HPDE6-E6E7 (cell line): ENCODE data around the gene PTPN6.

Experiments used
- DNase-seq: peaks from one replicate; pipeline ENCODE4 v3.0.0; 2011; ENCODE audit warnings: missing footprints; ENCODE audit errors: extremely low spot score

PTPN6 gene

DNA sequence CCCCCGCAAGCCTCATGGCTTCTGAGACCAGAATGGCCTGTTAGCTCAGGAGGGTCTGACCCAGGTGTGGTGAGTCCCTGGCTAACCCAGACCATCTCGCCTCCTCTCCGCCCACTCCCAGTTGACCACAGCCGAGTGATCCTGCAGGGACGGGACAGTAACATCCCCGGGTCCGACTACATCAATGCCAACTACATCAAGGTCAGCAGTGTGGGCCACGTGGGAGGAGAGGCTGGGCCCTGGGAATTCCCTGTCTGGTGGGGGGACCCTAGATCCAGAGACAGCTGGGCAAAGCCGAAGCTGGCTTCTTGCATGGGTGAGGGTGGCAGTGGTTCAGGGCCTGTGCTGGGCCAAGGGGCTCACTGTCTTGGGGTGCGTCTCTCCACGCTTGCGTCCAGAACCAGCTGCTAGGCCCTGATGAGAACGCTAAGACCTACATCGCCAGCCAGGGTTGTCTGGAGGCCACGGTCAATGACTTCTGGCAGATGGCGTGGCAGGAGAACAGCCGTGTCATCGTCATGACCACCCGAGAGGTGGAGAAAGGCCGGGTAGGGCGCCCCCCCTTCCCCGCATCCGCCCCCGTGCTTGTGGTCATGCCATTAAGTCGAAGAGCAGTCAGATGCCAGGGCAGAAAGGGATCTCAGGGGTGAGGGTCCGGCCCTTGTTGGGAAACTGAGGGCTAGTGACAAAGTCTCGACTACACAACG lies 5.0 kb downstream of the PTPN6 start:
- DNase-seq: no peak

DNA sequence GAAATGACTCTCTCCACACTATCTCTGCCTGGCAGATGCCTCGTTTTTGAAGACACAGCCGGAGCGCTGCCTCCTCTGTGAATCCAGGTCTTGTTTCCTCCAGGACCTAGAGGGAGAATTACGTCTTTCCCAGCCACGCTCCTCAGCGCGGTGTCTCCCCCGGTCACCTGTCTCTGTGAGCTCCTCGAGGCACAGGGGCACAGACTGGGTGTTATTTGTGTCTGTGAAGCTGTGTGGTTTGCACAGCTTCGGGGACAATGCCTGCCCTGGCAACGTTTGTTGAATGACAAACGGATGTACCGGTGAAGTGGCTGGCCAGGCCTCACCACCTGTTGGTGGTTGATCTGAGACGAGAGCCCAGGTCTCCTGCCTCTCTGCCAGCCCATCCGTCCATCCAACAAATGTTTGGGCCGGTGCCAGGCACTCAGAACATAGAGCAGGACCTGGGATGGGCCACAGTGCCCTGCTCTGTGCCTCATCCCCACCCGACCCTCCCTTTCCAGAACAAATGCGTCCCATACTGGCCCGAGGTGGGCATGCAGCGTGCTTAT lies 6.1 kb downstream of the PTPN6 start:
- DNase-seq: no peak

DNA sequence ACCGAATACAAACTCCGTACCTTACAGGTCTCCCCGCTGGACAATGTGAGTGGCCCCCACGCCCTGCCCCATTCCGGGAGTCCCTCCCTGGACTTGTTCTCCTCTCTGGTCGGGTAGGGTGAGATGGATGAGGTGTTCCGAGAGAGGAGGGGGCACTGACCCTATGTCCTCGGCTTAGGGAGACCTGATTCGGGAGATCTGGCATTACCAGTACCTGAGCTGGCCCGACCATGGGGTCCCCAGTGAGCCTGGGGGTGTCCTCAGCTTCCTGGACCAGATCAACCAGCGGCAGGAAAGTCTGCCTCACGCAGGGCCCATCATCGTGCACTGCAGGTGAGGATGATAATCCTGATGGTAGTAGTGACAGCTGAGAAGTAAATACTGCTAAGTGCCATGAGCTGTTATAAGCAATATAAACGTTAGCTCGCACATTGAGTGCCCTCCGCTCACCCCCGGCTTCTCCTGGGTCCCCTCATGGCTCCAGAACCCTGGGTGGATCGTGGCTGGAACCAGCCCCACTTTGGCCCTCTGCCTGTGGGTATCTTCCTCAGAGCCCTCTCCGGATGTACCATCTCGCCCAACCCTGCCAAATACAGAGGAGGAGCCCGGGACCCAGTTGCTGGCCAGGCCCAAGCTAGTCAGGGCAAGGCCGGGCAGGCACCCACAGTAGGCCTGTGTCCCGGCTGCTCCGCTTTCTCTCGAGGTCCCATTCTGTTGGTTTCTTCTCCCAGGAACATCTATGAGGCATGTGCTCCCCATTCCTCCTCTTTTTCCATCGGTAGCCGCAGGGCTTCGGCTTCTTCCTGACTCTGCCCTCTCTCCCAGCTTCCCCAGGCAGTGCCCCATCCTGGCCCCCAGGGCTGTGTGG lies 6.8 kb downstream of the PTPN6 start:
- no peak for DNase-seq

DNA sequence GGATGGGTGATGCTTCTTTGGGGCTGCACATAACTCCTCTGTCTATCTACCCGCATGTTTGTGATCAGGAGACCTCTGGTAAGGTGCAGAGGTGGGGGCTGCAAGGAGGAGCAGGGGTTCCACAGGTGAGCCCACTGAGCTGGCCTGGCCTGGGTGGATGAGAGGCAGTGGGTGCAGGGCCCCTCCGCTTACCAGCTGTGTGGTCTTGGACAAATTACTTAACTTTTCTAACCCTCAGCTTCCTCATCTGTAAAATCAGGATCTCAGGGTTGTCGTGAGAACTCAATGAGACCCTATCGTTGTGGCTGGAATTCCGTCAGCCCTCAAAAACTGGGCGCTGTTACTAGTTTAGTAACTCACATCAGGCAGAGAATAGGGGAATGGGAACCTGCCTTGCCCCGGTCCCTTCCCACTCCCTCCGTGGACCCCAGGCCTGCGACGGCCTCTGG lies 7.5 kb downstream of the PTPN6 start:
- DNase-seq: no peak

DNA sequence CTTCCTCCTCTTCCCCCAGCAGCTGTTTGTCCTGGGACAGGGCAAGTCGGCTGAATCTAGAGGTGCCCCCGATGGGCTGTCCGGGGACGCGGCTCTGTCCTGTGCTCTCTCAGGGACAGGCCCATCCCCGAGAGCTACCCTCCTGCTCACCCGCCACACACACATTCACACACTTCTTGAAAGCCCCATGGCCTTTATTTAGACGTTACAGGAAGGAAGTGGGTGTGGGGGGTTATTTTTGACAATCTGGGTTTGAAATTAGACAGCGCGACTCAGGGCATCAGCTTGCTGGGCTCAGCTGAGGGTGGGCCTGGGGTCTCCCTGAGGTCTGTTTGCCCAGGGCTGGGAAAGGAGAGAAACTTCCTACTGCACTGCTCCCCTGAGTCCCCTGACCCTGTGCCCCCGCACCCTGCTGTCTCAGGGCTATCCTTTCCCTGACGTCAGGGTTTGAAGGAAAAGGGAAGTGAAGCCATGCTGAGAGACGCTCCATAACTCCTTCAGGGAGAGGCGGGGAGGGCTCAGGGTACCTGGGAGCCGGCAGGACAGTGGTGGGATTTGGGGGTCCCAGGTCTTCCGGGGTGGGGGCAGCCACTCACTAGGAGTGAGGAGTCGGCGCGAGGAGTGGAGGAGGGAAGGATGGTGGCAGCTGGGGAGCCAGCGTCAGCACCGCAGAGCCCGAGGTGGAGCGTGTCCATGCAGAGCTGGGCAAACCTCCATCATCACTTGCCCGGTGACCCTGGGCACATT lies 8.1 kb downstream of the PTPN6 start:
- no peak for DNase-seq

DNA sequence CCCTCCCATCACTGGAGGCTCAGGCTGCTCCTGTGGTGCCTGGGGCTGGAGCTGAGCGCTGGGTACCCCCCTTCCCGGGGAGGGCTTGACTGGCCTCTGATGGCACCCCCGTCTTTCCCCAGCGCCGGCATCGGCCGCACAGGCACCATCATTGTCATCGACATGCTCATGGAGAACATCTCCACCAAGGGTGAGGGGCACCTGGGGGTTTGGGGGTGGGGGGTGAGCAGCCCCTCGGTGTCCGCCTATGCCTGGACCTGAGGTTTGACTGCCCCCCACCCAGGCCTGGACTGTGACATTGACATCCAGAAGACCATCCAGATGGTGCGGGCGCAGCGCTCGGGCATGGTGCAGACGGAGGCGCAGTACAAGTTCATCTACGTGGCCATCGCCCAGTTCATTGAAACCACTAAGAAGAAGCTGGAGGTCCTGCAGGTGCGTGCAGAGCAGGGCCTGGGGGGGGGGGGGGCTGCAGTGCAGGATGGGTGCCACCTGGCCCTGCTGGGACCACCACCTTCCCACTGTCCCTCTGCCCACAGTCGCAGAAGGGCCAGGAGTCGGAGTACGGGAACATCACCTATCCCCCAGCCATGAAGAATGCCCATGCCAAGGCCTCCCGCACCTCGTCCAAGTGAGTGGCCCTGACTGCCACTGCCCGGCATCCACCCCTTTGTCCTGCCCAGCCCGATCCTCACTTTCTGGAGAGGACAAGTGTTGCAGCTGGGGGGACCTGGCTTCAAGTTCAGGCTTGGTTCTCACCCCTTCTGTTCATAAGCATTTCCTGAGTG lies 8.8 kb downstream of the PTPN6 start:
- DNase-seq: no peak

DNA sequence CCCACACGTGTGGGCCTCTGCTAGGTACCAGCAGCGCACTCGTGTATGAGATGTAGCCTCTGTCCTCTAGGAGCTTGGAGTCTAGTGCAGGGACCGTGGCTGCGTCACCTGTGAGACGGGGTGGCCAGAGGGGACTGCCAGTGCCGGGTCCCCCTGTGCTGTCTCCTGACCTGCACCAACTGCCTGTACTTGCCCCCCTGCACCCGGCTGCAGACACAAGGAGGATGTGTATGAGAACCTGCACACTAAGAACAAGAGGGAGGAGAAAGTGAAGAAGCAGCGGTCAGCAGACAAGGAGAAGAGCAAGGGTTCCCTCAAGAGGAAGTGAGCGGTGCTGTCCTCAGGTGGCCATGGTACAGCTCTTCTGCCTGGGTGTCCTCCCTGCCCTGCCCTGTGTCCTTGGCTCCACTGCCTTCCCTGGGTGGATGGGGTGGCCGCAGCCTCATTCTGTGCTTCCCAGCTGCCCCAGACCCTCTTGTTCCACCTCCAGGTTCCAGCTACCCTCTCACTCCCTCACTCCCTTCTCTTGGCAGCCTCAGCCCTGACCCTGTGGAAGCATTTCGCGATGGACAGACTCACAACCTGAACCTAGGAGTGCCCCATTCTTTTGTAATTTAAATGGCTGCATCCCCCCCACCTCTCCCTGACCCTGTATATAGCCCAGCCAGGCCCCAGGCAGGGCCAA lies 9.6 kb downstream of the PTPN6 start:
- DNase-seq: no peak

DNA sequence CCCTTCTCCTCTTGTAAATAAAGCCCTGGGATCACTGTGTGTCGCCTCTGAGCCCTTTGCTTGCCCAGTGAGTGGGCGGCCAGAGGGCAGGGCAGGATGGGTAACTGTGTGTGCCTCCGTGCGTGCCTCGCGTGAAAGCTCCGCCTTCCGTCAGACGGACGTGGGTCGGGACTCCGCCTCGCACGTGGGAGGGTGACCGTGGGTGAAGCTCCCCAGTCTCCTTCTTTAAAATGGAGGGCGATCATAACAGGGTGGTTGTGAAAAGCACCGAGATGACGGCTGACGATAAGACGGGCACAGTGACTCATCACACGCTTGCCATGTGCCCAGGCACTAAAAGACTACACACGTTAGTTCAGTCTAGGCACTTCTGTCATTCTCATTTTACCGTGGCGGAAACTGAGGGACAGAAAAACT lies 10.1 kb downstream of the PTPN6 start:
- DNase-seq: peak; percentile 60

DNA sequence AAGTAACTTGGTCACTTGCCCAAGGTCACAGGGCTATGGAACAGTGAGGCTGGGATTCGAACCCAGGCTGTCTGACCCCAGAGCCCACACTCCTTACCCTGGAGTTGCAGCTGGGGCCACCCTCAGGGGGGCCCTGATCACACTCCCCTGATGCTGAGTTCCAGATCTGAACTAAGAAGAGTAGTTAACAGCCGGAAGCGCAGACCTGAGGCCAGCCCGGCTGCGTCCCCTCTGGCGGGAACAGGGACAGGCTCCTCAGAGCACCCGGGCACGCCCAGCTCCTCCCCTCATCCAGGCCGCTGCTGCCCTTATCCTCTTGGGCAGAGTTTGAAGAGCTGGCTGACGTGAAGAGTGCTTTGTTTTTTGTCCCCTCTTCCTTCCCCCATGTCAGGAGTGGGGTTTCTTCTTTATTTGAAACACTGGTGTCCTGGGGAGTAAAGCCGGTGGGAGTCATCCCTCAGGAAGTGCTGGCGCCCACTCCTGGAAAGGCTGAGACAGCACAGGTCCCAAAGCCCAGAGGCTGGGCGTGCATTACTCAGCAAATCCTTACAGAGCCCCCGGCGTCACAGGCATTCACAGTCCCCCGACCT lies 10.6 kb downstream of the PTPN6 start:
- peak; percentile 49 for DNase-seq

DNA sequence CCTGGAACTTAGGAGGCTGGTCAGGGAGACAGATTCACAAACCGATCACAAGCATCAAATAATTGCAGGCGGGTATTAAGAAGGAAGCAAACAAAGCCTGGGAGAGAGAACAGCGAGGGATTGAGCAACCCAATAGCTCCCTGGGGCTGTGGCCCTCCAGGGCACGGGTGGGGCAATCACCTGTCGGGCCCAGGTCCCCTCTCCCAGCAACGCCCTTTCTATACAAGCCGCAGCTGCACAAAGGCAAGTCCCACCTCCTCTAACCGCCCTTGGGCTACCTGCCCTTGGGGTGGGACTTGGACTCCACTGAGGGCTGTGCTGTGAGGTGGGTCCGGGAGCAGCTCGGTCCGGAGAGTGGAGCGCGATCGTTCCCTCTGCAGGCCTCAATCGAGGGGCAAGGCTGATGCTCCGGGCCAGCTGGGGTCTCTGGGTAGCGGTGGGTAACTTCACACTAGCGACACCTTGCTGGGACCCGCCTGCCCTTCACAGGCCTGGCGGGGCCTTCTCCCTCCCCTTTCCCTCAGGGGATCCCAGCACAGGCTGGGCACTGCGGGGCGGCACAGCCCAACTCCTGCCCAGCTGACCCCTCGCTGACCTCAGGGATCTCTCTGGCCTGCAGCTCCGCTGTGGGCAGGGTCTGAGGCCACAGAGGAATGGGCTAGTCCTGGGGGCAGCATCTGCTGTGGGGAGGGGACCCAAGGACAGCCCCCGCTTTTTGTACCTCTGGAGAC lies 11.3 kb downstream of the PTPN6 start:
- DNase-seq: no peak

DNA sequence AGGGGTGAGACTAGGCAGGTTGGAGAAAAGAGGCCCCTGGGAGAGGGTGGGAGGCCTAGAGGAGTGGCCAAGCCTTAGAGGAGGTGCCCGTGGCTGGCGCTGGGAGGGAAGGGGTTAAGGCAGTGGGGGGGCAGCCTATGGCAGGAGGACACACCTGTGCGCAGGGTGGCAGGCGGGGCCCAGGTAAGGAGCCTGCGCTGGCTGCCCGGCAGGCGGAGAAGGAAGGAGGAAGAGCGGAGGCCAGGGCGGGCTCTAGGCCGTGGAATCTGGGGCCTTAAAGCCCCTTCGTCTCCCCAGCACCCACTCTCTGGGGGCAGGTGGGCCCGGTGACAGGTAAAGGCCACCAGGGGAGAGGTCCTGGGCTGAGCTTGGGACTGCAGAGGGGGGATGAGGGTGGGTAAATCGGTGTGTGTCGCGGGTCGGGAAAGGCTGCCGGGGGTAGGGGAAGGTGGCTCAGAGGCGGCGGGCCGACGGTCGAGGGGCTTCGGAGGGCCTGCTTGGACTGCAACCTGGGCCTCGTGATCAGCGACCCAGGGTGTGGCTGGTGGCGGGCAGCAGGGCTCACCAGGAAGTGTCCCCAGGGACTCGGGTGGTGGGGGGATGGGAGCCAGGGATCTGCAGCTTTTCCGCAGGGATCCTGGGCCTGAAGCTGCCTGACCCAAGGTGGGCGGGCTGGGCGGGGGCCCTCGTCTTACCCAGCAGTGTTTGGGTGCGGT lies 12.0 kb downstream of the PTPN6 start:
- peak; percentile 92 for DNase-seq

DNA sequence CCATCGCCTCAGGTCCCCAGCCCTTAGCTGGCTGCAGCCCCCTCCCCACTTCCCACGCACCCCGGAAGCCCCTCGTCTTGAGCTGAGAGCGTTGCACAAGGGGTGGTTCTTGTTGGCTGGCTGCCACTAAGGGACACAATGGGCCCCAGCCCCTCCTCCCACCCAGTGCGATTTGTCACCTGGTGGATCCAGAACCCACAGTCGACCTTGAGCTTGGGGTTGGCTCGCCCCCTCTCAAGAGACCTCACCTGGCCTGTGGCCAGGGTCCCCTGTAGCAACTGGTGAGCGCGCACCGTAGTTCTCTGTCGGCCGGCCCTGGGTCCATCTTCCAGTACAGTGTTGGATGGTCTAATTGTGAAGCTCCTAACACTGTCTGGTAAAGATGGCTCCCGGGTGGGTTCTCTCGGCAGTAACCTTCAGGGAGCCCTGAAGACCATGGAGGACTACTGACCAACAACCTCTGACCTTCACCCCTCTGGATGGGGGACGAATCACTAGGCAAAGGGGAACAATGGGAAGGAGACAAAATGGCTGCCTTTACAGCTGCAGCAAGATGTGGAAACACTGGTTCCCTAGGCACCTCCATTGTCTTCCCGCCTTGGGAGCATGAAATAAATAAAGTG lies 12.7 kb downstream of the PTPN6 start:
- DNase-seq: no peak

DNA sequence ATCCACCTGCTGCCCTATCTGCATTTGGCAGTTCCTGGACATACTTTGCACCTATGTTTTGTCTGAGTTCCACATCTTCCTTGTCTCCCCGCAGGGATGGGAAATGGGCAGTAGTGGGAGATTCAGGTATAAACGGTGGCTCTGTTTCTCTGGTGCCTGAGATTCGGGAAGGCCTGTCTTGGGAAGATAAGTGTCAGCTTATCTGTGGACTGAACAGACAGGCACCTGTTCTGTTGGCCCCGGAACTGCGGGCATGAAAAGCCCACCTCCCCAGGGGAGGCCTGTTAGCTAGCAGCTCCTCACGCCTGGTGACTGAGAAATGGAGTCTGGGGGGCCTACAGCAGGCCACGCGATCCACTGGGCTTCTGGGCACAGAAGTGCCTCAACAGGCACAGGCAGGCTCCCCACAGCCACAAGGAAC lies 13.5 kb downstream of the PTPN6 start:
- no peak for DNase-seq

DNA sequence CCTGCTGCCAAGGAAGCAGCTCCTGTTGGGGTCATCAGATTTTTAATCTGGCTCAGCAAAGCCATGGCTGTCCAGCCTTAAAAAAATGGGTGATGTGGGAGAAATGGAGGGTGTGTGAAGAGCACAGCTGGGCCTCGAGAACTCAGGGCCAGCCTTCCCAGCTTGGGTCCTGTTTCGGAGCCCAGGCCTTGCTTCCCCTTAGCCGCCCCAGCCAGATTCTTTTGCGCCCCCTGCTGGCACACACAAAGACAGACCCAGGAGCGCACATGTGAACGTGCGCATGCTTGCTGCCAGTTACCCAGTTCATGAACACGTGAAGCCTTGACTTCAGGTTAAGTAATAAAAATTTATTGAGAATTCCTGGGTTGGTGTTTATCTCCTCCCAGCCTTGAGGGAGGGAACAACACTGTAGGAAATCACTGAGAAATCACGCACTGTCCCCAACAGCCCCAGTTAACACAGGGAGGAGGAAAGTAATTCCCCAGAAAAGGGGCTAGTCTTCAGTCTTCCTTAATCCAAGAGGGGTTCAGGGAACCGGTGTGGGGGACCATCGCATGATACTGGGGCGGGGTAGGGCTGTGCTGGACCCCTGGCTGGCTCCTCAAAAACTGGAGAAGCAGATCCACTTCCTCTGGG lies 14.0 kb downstream of the PTPN6 start:
- DNase-seq: peak; percentile 72

DNA sequence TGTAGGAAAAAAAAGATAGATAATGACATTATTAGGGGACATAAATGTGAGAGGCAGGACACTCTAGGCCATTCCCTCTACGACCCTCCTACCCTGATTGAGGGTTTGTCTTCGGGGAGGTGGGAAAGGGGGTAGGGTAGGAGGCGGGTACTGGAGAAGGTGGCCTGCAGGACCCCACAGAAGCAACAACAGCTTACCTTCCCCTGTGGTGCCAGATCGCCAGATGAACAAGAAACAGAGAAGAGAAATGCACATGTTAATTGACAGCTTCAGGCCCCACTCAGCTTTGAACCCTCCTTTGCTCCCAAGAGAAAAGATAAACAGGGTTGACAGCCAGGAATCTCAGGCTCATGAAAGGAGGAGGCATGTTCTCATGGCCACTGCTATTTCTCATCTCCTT lies 14.6 kb downstream of the PTPN6 start:
- no peak for DNase-seq

DNA sequence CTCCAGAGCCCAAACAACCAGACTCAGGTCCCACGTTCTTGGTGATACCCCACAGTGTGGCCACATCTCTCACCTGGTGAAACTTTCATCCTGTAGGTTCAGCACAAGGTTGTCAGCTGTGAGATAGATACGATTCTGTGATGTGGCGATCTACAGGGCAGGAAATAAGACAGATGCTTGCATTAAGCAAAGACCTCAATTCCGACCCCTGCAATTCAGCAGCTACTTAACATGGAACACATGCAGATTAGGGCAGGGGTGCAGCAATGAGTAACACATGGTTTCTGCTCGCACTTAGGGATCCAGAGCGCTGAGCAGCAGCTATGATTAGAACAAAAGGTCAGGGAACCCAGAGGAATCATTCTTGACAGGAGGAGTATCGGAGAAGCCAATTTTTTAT lies 15.2 kb downstream of the PTPN6 start:
- no peak for DNase-seq

DNA sequence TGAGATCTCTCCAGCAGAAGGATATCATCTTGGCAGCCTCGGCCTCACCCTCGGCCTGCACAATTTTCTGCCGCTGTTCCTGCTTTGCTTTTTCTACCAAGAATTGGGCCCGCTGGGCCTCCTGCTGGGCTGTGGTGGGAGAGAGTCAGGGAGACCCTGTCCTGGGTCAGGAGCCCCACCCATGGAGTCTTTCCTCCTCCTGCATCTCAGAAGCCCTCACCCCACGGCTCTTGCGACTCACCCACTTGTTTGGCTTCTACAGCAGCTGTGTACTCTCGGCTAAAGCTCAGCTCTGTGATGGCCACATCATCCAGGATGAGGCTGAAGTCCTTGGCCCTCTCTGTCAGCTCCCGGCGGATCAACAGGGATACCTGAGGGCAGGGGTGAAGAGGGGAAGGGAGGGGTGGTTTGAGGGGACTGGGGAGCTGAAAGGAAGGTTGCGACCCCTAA lies 16.5 kb downstream of the PTPN6 start:
- no peak for DNase-seq

DNA sequence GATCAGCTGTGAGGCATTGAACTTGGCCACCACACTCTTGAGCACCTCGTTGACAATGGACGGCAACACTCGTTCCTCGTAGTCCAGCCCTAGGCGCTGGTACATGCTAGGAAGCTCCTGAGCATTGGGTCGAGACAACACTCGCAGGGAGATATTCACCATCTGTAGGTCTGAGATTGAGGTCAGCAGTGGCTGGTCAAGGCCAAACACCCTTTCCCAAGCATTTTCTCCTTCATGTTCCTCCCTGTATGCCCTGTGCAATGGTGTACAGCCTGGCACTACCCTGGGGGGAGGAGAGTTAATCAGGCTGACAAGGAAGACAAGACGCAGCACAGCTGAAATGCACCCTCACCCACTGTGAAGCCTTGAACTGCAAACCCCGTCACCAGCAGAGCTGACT lies 17.3 kb downstream of the PTPN6 start:
- DNase-seq: no peak
